Measurements from ENCODE around the gene ULK4. TPM values are rescaled to one million over a fixed set of nuclear protein-coding genes. Genes with fewer than 3 reads are reported as not detected.

The ULK4 gene
- polyA plus RNA-seq, 1 donor = 6.3 TPM

DNA sequence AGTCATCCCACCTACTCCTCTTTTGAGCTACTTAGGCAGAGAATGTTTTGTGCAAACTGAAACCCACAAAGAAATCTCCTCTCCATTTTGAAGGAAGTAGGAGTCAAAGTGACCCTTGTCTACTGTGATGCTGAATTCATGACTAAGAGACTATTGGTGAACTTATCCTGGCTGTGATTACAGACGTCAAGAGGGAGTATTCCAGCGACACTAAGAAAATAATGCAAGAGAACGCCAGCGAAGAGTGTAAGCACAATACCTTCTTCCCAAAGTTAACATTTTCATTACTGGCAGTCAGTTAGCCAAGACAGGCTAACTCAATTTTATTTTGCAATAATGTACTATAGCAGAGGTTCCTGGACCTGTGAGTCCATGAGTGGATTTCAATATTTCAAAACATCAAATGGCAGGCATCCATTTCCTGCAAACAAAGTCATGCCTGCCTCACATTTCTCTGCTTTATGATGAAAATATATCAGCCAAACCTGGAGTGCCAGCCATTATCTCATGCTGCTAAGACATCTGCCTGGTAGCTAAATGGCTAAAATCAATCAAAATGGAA is 703.6 kb downstream of the ULK4 start:
- DNase-seq = no peak

DNA sequence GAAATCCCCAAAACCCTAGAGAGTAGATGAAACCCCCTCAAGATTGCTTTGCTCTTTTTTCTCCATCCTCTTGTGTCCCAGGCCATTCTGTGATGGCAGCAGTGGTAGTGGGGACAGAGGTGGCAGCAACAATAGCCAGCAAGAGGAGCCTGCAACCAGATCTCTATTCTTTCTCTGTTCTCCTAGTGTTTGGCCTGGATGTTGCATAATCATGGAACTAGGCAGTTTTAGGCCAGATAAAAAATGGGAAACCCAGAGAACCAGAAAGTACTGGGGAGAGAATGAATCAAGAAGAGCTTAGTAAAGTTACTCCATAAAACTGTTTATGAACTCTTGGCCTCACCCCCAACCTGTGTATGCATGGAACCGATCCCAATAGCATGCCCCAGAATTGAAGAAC is 710.3 kb downstream of the ULK4 start:
- no peak for DNase-seq

DNA sequence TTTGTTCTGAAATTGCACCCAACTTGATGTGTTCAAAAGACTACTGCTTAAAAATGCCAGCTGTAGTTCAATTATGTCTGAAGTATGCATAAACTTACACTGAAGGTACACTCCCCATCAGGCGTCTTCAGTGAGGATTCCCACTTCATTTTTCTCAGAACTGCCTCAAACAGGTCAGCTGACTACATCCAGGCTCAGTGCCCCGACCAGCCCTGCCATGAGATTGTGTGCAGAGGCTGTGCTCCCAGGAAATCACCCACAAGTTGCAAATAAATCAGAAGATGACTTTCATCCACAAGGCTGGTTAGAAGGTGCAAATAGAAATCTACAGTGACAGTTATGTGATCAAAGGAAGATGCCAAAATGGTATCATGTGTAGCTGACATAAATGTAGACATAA is 711.1 kb downstream of the ULK4 start:
- DNase-seq = no peak

DNA sequence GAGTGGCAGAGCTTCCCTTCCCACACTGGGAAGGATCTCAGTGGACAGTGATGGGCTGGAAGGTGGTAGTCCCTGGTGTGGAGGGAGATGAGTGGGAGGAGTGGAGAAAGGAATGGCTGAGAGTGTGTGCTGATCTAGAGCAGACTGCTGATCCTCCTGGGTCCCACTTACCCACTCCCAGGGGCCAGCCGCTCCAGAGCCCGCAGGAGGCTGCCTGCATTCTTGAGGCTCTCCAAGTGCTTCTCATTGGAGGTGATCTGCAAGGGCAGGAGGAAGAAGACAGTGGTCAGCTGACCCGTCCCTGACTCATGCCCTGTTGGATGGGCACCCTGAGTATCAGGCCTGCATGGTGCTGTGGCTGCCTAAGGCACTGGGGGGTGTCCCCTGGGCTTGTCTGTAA is 712.6 kb downstream of the ULK4 start:
- no peak for DNase-seq

DNA sequence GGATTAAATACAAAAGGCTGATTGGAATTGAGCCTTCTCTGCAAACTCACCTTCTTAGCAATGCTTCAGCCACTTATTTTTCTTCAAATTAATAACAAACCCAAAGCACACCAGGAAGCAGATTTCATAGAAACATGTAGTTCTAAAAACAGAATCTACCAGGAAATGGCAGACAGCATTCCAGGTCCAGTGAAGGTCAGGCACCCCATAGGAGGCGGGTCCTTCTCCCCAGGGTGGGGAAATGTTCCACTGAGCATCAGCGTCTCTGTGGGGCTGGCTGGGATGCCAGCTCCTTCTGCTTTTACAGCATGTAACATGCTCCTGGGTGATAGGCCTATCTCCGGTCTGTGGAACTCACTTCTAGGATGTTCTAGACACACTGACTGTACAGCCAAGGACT is 713.4 kb downstream of the ULK4 start:
- DNase-seq = no peak

DNA sequence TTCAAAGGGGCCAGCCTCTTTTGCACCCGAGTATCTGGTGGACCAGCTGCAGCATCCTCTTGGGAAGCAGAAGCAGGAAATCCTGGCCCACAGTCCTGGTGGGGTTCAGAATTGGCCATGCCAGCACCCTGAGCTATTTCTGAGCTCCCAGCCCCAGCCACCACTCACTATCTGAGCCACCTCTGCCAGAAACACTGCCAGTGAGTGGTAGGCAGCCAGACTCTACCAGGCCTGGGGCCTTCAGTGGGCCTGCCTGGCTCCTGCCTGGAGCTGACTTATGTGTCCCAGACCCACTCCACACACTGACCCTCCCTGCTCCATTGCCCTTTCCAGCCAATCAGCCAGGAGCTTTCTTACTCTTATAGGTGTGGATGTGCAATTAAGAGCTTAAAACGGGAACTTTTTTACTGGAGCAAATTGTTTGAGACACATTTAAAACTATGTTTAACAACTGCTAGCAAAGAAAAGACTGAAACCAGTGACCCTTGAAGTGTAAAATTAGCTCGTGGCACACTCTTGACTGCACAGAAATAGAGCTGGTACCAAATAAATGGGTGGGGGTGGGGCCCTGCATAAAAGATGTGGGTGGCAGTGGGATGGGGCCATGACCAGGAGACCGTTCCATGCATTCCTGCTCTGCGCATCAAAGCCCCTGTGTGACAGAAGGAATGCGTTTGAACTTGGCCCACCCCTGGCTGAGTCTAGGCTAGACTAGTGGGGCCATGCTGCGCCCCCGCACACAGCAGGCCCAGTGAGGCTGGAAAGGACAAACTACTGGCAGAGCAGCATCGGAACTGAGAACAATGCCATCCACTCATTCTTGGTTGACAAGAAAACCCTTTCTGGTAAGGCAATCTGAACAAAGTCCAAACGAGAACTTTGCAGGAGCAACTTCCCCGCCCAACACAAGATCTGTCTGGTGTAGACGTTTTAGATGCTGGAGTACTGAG is 714.6 kb downstream of the ULK4 start:
- no peak for DNase-seq

DNA sequence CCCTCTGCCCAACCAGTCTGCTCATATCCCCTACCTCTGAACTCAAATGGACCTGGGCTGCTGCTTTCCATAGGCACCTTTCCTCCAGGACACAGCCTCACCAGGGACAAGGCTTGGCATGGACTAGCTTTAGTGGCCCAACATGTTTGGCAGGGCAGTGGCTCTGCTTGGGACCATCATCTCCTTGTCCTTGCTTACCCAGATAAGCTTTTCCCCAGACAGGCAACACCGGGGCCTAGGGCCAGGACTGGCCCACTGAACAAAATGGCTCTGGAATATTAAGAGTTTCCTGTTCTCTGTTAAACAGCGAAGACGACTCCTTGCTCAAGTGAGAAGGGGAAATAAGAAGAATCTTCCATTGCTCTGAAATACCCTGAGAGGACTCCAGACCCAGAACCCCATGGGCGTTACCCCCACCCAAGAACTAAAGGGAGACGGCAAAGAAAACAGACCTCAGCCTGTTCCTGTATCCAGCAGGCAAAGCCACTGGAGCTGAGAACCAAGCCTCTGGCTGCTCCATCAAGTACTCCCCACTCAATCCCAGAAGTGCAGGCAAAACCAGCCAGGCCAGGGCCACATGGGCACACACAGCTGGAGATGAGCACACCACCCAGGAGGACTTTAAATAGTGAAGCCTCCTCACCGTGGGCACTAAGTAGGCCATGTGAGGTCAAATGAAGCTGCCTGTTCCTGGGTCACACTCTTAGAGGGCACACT is 717.1 kb downstream of the ULK4 start:
- DNase-seq = no peak

DNA sequence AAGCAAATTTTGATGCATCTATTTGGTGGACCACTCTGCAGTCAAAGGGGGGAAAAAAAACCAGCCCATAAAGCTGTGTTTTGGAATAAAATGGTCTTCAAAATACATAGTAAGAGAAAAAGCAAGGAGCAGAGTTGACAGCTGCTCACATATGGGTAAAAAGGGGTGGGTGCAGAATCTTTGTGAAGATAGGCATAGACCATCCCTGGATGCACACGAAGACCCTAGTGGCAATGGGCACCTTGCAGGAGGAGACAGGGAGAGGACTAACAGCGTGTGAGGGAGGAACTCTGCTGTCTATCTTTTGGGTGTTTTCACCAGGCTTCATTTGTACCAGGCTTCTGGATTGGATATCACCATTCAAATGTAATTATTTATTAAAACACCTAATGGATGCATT is 718.7 kb downstream of the ULK4 start:
- DNase-seq = no peak

DNA sequence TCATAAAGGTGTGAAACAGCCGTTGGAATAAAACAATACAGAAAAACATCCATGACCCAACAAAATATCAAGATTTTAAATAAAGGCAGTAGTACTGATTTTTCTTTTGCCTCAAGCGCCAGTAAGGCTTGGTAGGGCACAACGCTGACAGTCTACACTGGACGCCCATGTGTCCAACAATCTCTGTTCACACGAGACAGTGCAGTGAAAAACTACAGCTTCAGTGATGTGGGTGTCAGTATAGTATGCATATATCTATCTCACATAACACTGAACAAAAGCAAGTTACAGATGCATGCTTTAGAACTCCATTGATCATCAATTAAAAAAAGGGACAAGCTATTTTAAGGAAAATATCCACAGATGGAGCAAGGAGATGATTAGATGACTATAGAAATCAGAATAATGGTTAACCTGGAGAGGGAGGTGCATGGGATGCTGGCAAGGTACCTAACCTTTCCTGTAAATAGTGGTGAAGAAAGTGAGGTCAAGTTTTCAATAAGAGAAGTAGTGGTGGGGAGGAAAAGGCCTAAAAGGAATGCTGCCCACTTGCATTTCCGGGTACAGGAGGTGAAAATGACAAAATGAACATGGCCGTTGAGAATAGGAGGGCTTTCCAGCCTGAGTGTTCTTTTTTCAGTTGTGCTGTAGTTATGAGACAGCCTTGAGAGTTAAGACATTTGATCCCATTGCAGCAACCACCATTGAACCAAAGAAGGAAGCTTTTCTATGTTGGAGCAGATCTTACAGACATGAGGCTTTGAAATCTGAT is 719.9 kb downstream of the ULK4 start:
- no peak for DNase-seq

DNA sequence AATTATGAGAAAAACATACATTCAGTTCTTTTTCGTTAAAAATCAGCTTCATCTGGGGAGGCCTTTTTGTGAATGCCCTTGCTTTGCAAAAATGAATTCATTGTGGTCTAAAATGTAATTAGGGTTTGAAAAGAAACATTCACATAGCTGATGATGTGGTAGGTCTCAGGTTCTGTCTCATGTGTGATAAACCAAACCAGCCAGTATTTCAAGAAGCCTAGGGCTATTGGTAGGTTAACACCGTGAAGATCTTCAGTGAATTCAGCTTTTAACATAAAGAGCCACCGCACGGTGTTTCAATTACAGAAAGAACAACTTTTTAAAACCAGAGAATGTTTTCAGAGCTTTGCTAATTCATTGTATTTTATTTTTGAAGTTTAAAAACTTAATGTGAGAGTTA is 720.7 kb downstream of the ULK4 start:
- no peak for DNase-seq

DNA sequence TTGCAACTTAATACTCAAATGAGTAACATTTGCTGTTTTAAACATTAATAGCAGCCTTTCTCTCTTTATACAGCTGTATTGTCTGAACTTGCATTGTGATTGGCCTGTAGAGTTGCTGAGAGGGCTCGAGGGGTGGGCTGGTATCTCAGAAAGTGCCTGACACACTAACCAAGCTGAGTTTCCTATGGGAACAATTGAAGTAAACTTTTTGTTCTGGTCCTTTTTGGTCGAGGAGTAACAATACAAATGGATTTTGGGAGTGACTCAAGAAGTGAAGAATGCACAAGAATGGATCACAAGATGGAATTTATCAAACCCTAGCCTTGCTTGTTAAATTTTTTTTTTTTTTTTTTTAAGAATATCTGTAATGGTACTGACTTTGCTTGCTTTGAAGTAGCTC is 722.3 kb downstream of the ULK4 start:
- DNase-seq = no peak

DNA sequence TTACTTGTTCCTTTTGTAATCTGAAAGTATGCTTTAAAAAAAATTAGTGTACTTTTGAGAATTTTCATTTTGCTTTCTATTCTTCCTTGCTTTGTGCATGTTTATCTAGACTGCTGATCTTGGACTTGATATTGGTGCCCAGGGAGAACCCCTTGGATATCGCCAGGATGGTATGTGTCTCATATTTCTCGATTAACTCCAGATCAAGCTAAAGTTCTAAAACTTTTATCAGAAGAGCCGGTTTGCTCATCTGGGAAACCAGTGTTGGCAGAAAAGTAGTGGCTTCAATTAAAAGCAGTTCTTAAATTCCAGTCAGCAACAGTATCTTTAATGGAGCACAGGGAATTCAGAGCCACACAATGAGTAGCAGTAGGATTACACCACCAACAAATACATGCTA is 724.0 kb downstream of the ULK4 start:
- DNase-seq = no peak

DNA sequence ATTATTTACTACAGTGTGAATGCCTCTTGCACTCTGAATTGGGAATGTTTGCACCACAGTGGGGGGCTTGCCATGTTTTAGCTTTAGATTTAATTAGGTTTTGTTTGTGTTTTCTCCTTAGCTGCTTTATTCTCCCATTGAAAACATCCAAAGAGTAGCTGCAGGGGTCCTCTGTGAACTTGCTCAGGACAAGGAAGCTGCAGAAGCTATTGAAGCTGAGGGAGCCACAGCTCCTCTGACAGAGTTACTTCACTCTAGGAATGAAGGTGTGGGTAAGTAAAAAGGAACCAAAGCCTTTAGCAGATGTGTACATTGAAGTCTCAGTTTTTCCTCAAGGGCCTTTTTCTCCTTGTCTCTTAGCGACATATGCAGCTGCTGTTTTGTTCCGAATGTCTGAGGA is 725.7 kb downstream of the ULK4 start:
- DNase-seq = no peak

DNA sequence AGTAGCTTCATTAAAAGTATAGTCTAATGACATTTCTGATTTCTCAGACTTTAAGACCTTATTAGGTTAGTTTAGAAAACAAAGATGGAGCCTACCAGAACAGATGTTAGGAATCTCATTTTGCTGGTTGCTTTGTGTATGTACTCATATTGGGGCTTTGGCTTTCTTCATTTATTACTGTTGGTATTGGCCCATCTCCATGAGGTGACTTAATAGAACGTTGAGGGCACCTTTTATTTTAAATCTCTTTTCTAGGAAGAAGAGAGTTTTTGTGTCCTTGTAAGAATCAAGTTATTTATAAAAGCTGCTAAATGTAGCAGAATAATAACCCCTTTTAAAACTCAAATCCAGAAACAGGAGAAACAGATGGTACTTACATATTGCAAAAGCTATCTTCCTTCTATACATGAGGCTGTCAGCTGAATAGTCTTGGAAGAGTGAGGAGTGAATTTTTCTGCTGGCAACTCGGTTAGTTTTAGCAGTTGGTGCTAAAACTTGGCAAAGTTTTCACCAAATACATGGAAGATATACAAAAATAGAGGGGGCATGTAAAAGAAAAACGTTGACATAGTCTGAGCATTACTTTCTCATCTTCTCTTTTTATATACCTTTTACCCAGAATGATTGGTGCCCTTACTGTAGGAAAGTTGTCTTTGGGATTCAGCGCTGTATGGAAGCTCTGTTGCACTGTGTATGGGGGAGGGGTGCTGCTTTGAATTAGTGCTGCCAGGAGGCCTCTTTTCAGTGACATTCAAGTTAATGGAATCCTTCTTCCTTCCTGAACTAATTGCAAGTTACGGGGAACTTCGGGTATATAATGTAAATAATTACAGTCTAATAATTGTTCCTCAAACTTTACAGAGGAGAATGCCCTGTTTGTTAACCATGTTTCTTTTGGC is 726.8 kb downstream of the ULK4 start:
- DNase-seq = no peak

DNA sequence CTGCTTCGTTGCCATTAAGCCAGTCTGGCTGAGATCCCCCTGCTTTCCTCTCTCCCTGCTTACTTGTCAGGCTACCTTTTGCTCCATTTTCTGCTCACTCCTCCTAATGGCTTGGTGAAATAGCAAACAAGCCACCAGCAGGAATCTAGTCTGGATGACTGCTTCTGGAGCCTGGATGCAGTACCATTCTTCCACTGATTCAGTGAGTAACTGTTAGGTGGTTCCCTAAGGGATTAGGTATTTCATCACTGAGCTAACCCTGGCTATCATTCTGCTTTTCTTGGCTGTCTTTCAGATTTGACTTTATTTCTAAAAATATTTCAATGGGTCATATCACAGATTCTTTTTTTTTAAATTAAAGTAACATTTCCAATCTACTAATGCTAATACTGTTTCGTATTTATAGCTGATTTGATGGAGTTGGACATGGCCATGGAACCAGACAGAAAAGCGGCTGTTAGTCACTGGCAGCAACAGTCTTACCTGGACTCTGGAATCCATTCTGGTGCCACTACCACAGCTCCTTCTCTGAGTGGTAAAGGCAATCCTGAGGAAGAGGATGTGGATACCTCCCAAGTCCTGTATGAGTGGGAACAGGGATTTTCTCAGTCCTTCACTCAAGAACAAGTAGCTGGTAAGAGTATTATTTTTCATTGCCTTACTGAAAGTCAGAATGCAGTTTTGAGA is 737.6 kb downstream of the ULK4 start:
- no peak for DNase-seq

DNA sequence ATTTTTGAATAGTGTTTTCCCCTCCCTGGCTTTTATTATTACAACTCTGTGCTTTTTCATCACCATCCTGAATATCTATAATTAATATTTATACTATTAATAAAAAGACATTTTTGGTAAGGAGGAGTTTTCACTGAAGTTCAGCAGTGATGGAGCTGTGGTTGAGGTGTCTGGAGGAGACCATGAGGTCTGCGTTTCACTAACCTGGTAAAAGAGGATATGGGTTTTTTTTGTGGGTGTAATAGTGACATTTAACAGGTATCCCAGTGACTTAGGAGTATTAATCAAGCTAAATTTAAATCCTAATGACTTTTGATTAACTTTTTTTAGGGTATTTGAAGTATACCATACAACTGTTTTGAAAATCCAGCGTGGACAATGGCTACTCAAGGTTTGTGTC is 738.2 kb downstream of the ULK4 start:
- DNase-seq = no peak

DNA sequence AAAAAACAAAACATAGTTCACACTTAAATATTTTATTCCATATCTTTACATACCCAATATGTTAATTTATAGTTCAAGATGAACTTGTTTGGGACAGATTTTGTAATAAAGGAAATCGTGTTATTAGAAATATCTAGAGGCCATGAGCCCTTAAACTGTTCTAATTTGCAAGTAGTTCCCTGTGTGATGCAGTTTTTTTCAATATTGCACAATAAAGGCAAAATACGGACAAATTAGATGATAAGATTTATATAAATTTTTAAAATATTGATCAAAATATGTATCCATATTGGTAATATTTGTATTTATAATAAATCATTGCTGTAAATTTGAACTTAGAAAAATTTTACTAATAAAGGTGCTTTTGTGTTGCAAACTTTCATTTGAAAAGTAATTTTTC is 738.8 kb downstream of the ULK4 start:
- no peak for DNase-seq

DNA sequence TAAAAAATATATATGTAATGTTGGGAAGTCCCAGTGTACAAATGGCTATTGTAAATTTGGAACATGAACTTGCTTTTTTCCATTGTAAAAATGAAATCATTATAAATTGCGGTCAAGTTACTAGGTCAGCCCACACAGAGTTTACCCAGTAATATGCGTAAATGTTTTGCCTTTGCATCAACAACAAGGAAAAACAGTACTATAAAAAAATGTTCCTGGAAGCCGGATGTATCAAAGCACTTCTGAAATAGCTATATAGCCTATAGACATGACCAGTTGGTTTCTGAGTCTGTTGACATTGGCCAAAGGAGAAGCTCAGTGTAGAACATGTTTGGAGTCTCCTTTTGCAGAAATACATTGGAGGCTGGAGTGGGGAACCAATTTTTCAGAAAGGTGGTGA is 739.4 kb downstream of the ULK4 start:
- no peak for DNase-seq

DNA sequence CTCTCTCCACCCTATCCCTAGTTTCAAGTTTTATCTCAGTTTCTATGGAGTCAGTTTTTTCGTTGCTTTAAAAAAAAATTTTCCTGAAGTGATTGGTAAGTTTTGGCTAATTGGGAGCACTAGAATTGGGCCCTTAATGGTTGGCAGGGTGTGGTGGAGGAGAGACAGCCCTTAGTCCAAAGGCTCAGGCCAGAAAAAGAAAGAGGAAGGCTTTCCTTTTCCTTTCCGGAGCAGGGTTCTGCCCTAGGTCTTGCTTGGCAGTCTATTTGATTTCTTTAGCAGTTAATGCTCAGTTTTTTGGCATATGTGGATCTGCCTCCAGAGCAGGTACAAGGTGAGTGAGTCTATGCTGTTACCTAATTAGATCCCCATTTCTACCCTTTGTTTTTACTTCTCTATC is 739.9 kb downstream of the ULK4 start:
- no peak for DNase-seq

DNA sequence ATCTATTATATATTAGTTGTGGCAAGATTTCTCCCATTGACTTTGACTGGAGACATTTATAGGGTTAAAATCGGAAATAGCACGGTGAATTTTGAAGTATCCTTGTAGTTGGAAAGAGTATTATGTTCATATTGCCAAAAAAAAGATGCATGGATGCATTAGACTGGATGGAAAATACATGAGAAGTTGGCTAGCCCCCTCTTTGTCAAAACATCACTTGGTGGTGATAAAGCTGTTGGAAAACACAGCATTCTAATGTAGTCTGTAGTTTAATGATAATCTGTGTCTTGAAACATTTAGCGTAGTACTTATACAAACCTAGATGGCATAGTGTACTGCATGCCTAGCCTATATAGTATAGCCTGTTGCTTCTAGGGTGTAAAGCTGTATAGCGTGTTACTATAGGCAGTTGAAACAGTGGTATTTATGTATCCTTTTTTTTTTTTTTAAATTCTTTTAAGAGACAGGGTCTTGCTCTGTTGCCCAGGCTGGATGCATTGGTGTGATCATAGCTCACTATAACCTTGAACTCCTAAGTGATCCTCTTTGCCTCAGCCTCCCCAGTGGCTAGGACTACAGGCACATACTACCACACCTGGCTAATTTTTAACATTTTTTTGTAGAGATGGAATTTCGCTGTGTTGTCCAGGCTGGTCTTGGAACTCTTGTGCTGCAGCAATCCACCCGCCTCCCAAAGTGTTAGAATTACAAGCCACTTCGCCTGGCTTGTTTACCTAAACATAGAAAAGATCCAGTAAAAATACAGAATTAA is 740.8 kb downstream of the ULK4 start:
- no peak for DNase-seq

All from left kidney (tissue), 2 donors.